H1 (cell line): ENCODE data around the gene ALPK3. TPM values are rescaled to one million over a fixed set of nuclear protein-coding genes. Genes with fewer than 3 reads are reported as not detected.

Experiments used
- SP1 ChIP-seq: IDR thresholded peaks from 2 replicates; pipeline ENCODE4 v1.6.1; 2011; ENCODE audit warnings: low read depth, low read length
- polyA plus RNA-seq, 7 experiments: library from polyadenylated mRNA; depleted of rRNA in 3 of 7; stranded (reverse) in 5 of 7; unstranded in 2 of 7; fragments of >200 nt in 5 of 7; fragments of 200-250 nt in 2 of 7; gene quantifications; 1 replicate in 5 of 7; 2 replicates in 1 of 7; 4 replicates in 1 of 7; pipeline versions ENCODE4 v1.2.1 to v1.2.3, GENCODE V29; 2011 to 2013; ENCODE audit warnings: missing spikeins in 2 of 7, mixed read lengths in 2 of 7
- total RNA-seq: library from RNA; stranded (reverse); fragmentation: NEBNext Ultra II Directional; extraction: Animal tissue kit (Norgen Biotek cat#: 25700); gene quantifications from 2 replicates; pipeline ENCODE4 v1.2.1, GENCODE V29; 2021

Gene ALPK3
- total and polyA plus RNA-seq, 2 of the 8 experiments (the other 6 are each of a cell fraction or from before 2014, with no cell fraction given): 4.4 to 19.2 TPM

DNA sequence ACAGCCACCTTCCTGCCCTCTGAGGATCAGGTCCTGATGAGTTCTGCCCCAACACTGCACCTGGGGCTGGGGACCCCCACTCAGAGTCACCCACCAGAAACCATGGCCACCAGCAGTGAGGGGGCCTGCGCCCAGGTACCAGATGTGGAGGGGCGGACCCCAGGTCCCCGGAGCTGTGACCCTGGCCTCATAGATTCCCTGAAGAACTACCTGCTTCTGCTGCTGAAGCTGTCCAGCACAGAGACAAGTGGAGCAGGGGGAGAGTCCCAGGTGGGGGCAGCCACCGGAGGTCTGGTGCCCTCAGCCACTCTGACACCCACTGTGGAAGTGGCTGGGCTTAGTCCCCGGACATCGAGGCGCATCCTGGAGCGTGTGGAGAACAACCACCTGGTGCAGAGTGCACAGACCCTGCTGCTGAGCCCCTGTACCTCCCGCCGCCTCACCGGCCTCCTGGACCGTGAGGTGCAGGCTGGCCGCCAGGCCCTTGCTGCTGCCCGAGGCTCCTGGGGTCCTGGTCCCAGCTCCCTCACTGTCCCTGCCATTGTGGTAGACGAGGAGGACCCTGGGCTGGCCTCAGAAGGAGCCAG, 40.4 kb downstream of the ALPK3 start (continued):
- no peak for TF ChIP-seq SP1
